Stimulated activated CD4-positive, alpha-beta T cell treated with anti-CD3 and anti-CD28 coated beads, TNF-alpha, amount 100 ng/mL, for 24 hours (primary cell): ENCODE measurements around the gene PINK1.
A peak's percentile ranks its signal among the peaks of the same experiment; 100 is the strongest.
"Not testable (repeated sequence)": the region's sequence is repeated elsewhere in the genome, so short reads cannot be mapped to it uniquely, and the experiment has no call there.

Source experiments
- DNase-seq, 3 experiments: peaks; one replicate each; pipeline ENCODE4 v3.0.0-alpha.2; 2020; ENCODE audit warnings: low read depth in 3 of 3

The PINK1 gene

GRCh38 chr1:20644416-20644815 is 11.2 kb downstream of the PINK1 start:
- DNase-seq: no peak

DNA sequence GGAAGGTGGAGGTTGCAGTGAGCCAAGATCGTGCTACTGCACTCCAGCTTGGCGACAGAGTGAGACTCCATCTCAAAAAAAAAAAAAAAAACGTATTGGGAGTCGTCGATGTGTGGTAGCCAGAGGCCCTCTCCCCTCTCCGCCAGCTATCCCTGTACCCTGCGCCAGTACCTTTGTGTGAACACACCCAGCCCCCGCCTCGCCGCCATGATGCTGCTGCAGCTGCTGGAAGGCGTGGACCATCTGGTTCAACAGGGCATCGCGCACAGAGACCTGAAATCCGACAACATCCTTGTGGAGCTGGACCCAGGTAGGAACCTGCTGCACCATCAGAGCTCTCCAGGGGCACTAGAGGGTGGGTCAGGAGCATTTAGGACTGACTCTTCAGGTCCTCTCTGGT is 12.2 kb downstream of the PINK1 start:
- no peak for DNase-seq

- DNase-seq: no peak
Observed at GRCh38 chr1:20648438-20648837, 15.2 kb downstream of the PINK1 start.

DNA sequence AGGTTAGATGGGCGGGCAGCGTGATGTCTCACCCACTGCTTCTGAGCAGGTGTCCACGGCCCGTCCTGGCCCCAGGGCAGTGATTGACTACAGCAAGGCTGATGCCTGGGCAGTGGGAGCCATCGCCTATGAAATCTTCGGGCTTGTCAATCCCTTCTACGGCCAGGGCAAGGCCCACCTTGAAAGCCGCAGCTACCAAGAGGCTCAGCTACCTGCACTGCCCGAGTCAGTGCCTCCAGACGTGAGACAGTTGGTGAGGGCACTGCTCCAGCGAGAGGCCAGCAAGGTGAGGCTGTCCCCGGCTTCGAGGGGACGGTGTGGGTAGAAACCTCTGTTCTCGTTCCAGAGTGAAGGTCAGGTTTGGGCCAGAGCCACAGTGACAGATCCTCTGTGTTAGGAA is 15.7 kb downstream of the PINK1 start:
- no peak for DNase-seq

DNA sequence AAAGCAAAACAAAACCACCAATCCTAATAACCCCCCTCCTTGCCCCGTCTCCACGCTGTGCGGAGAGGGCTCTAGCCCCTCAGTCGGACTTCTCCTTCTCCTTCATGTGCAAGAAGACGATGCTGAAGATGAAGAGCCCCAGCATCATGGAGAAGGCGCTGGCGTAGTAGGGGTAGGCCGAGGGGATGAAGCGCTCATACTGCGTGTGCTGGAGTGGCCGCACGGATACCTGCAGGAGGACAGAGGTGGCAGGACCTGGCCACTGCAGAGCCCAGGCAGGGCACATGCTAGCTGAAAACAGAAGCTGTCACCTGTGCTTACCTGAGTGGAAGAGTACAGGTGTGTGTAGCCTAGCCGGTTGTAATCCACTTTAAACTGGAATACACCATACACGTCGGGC is 19.0 kb downstream of the PINK1 start:
- no peak for DNase-seq

DNA sequence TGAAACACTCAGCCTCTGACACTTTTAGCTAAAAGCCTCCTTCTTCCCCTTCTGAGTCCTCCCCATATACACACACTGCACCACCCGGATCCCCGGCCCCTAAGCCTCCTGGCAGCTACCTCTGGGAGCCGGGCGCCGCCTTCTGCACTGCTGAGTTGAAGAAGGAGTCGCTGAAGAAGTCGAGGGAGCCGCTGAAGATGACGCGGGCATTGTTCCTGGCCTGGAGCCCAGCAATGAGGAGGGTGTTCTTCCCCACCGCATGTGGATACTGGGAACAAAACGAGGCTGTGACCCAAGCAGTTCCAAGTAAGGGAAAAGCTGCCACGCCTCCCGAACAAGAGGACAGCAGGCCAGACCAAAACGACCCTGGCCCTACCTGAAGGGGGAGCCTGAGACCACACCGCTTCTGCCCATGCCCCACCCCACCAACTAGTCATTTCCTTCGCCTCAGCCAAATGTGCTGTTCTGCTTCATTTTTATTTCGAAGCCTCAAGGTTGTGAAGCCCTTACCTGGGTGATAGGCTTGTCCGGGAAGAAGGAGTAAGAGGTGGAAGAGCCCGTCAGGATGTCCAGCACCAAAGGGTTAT is 20.9 kb downstream of the PINK1 start:
- no peak for DNase-seq

DNA sequence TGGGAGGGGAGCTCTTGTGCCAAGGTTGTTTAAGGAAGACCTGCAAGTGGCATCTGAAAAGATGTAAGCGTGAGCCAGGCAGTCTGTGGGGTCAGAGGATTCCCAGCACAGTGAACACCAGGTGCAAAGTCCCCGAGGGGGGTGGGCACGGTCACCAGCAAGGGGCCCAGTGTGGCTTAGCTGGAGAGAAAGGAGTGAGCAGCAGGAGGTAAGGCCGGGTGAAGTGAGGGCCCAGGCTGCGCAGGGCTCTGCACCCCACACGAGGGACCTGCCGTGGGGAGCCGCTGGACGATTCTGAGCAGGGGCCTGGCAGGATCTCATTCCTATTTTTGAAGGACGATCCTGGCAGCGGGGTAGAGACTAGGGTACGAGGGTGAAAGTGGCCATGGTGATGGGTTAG is 23.8 kb downstream of the PINK1 start:
- no peak for DNase-seq

- no peak for DNase-seq
Observed at GRCh38 chr1:20658166-20658915, 25.1 kb downstream of the PINK1 start.

DNA sequence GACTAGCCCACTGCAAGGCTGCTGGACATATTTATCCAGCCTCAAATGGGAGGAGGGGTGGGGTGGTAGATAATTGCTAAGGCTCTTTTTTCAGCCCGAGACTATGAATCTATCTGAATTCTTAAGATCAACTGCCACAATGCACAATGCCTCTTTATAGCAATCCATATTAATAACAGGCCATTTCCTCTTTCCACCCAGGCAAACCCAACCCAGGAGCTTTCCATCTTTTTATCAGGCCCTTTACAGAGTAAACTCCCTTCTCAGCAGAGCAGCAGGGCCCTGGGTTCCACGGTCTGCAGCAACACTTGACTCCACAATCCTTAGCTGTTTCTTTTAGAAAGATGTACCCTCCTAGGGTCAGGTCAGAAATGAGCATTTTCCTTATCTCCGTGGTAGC is 27.1 kb downstream of the PINK1 start:
- DNase-seq: no peak

GRCh38 chr1:20660847-20661206 is 27.6 kb downstream of the PINK1 start:
- DNase-seq: no peak

- peak; percentile 89 to 96 (median 92) for DNase-seq
Observed at GRCh38 chr1:20661207-20662109, 28.2 kb downstream of the PINK1 start, which contains the start of gene DDOST. DDOST (minus strand) TSS chr1:20661369; CDS start chr1:20661350, 19 bp downstream.

GRCh38 chr1:20662110-20662475 is 28.8 kb downstream of the PINK1 start:
- no peak for DNase-seq

- no peak for DNase-seq
Observed at GRCh38 chr1:20663365-20663764, 30.1 kb downstream of the PINK1 start.

DNA sequence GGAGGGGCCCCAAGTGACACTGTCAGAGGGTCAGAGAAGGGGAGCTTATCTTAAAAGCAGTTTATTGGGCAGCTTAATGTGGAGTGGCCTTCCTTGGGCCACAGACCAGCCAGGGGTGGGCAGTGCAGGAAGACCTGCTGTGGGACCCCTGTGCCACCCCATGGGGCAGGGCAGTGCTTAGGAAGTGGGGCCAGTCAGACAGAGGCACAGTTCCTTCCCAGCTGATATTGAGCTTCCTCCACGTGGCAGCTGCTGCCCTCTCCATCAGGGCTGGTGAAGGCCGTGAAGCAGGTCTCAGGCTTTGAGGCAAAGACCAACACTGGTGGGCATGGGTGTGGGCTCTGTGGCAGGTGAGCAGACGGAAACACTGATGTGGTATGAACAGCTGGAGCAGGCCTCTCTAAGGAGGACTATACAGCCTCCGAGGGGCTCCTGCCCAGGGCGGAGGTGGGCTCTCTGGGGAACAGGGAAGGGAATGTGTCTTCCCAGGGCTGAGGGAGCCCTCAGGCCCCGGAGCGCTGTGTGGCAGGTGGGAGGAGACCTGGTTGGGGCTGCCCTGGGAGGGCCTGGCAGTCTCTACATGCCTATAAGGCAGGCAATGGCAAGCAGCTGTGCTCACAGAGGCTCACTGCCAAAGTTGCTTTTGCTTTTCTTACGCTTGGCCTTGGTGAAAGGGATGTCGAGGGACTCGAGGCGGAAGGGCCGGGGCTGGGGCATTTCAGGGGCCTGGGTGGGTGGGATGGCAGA is 30.9 kb downstream of the PINK1 start:
- DNase-seq: no peak

DNA sequence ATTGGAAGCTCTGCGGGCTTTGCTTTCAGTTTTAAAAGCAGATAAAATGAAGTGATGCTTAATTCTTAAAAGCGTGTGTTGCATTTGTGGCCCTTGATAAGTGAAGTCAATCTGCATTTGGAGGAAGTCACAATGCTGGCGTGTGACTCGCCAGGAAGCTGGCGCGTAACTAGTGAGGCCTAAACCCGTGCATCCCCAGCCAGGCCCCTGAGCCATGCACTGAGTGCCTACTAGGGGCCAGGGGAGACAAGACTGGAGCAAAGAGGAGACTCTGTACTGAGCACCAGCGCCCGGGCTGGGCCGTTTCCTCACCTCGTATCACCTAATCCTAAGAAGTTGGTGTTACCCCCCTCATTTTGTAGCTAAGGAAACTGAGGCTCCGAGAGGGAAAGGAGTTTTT is 32.5 kb downstream of the PINK1 start:
- DNase-seq: no peak

GRCh38 chr1:20666146-20666545 is 32.9 kb downstream of the PINK1 start:
- DNase-seq: no peak

DNA sequence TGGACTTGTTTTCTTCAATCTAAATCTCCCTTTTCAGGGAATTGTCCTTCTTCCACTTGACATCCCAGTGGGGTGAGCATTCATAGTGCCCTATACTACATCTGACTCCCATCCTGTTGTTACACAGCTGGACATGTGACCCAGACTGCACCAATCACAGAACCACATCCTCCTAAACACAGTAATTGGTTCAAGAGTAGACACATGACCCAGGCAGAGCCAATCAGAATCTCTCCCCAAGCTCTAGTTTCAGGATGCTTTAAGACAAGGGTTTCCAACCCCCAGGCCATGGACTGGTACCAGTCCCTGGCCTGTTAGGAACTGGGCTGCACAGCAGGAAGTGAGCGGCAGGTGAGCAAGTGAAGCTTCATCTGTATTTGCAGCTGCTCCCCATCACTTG is 33.5 kb downstream of the PINK1 start:
- DNase-seq: no peak

DNA sequence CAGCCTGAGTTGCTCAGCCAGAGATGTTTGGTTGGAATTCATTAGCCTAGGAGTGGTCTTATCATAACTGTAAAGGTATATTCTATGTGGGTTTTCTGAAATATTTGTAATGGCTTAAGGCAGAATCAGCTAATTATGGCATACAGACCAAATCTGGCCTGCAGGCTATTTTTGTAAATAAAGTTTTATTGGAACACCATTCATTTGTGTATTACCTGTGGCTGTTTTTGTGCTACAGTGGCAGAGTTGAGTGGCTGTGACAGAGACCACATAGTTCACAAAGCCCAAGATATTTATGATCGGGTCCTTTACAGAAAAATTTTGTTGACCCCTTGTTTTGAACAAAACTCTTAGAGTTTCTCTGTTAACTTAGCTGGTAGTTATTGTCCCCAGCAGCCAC is 35.3 kb downstream of the PINK1 start:
- no peak for DNase-seq

DNA sequence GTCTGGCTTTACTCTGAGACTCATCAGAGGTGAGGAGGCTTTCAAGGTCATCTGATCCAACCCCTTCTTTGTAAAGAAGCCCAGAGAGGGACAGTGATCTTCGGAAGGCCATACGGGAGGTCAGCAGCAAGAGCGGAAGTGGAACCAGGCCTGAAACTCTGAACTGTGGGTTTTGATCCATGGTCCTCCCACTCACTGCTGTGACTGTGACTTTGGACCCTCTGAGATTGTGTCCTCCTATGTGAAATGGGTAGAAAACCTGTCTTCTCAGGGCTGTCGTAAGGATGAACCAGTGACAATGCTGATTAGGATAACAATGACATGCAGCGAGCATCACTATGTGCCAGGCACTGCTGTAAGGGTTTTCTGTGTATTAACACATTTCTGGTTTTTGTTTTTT is 37.7 kb downstream of the PINK1 start:
- no peak for DNase-seq

- no peak for DNase-seq
Observed at GRCh38 chr1:20672265-20672632, 39.0 kb downstream of the PINK1 start.

- not testable (repeated sequence) for DNase-seq
Observed at GRCh38 chr1:20673626-20674025, 40.4 kb downstream of the PINK1 start.

GRCh38 chr1:20678599-20678998 is 45.3 kb downstream of the PINK1 start:
- no peak for DNase-seq
